Measurements from ENCODE around the gene TBL1XR1. TPM values are rescaled to one million over a fixed set of nuclear protein-coding genes. Genes with fewer than 3 reads are reported as not detected.

Gene TBL1XR1
- total RNA-seq, 1 donor from 2014 or later, result 155 TPM

- Mint-ChIP-seq H3K4me3 (no peak overlapping the region), H3K27me3 (no peaks in the 10 kb centered on the region), H3K36me3 (peaks cover 60% of the 10 kb centered on the region), H3K27ac (no peak overlapping the region), H3K9me3 (no peaks in the 10 kb centered on the region), H3K4me1 (ENCODE audit: unreplicated experiment) (peaks cover 13% of the 10 kb centered on the region)
- DNase-seq (ENCODE audit: extremely low spot score, unreplicated experiment), result no peak
- no peak for TF ChIP-seq CTCF (conservative IDR thresholded peaks at IDR 0.05)
Measured at GRCh38 chr3:177045767-177046166, 151.5 kb downstream of the TBL1XR1 start.

GRCh38 chr3:177045222-177045621 is 152.1 kb downstream of the TBL1XR1 start:
- Mint-ChIP-seq H3K9me3 (no peaks in the 10 kb centered on the region), H3K4me1 (ENCODE audit: unreplicated experiment) (peaks cover 10% of the 10 kb centered on the region), H3K27ac (no peak overlapping the region), H3K36me3 (peaks cover 60% of the 10 kb centered on the region), H3K4me3 (no peak overlapping the region), H3K27me3 (no peaks in the 10 kb centered on the region)
- no peak for TF ChIP-seq CTCF (conservative IDR thresholded peaks at IDR 0.05)
- no peak for DNase-seq (ENCODE audit: extremely low spot score, unreplicated experiment)

- TF ChIP-seq CTCF (conservative IDR thresholded peaks at IDR 0.05), result no peak
- no peaks in the 10 kb centered on the region for H3K27me3 Mint-ChIP-seq
- H3K27ac Mint-ChIP-seq, result no peak overlapping the region
Measured at GRCh38 chr3:177041730-177042551, 155.3 kb downstream of the TBL1XR1 start.

GRCh38 chr3:177041021-177041729 is 156.1 kb downstream of the TBL1XR1 start:
- peaks cover 14% of the 10 kb centered on the region for H3K4me1 Mint-ChIP-seq (ENCODE audit: unreplicated experiment)

More at GRCh38 chr3:177041730-177042551, 155.3 kb downstream of the TBL1XR1 start:
- Mint-ChIP-seq H3K9me3 (no peaks in the 10 kb centered on the region), H3K36me3 (peaks cover 66% of the 10 kb centered on the region), H3K4me1 (ENCODE audit: unreplicated experiment) (peaks cover 10% of the 10 kb centered on the region), H3K4me3 (no peak overlapping the region)
- no peak for DNase-seq (ENCODE audit: extremely low spot score, unreplicated experiment)

More at GRCh38 chr3:177041021-177041729, 156.1 kb downstream of the TBL1XR1 start:
- Mint-ChIP-seq H3K27ac (no peak overlapping the region), H3K27me3 (no peaks in the 10 kb centered on the region), H3K9me3 (no peaks in the 10 kb centered on the region), H3K36me3 (peaks cover 67% of the 10 kb centered on the region), H3K4me3 (no peak overlapping the region)
- no peak for DNase-seq (ENCODE audit: extremely low spot score, unreplicated experiment)
- TF ChIP-seq CTCF (conservative IDR thresholded peaks at IDR 0.05), result no peak

Data from type B pancreatic cell (in vitro differentiated cells).